CD4-positive, alpha-beta T cell treated with Interferon gamma for 1 hour (primary cell): Measurements from ENCODE around the gene CNTNAP2.

Experiments
- DNase-seq: peaks from one replicate; pipeline ENCODE4 v3.0.0-alpha.2; 2020

The CNTNAP2 gene

DNA sequence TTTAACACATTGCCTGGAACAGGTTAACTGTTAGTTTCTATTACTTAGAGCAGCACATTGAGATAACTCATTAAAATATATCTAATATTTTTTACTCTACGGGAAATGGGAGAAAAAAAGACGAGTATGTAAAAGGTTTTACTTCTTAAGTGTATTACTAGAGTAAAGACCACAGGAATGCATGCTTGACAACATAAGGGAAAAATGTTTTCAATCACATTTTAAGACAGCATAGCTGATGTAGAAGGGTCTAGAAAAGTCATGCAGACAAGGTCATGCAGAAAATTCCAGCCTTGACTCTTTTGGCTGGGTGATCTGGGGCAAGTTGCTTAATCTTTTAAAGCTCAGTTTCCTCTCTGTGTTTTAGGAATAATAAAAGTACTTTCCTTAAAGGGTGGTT lies 806.2 kb downstream of the CNTNAP2 start:
- DNase-seq = no peak

DNA sequence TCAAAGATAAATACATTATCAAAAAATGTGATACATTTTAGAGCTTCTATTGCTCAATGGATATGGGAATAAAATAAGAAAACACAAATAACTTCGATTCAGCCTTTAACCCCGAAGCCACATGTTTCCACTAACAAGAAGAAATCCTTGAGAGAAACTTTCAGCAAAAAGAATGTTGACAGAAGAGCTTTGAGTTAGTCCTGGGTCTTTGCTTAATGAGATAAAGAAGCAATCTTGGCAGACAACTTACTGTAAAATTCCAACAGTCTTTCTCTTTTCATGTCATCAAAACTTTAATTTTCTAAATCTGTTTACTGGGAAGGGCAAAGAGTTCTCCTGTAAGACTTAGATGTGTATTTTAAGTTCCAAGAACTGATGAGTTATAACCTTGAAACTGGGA lies 810.2 kb downstream of the CNTNAP2 start:
- DNase-seq = no peak

DNA sequence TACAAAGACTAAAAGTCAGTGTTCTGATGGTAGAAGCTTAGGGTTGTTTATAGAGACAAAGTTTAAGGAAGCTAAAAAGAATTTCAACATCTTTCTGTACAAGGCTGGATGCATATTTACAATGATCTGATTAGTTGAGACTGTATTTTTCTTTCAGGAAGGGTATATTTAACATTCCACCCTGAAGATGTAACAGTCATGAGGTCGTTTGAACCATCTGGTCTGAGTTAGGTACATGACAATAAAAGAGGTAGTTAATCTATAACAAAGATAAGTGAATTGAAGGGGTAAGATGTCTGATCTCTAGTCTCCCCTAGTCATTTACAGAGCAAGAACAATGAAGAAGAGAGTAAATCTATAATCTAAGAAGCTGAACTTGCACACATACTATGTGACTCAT lies 821.2 kb downstream of the CNTNAP2 start:
- no peak for DNase-seq

DNA sequence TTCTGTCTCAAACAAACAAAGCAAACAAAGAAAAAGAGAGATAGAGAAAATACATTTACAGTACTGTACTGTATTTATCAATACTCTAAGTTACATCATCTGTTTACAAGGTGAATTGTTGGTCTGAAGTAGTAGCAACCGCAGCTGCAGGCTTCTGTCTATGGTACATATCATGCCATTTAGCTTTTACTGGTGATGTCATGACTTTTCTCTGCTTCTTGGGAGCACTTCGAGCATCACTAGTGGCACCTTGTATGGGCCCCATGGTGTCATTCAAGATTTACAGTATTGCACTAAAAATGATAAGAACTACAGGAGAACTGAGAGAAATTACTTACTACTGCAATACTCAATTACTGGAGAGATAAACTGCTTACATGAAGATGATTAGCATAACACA lies 826.9 kb downstream of the CNTNAP2 start:
- no peak for DNase-seq

DNA sequence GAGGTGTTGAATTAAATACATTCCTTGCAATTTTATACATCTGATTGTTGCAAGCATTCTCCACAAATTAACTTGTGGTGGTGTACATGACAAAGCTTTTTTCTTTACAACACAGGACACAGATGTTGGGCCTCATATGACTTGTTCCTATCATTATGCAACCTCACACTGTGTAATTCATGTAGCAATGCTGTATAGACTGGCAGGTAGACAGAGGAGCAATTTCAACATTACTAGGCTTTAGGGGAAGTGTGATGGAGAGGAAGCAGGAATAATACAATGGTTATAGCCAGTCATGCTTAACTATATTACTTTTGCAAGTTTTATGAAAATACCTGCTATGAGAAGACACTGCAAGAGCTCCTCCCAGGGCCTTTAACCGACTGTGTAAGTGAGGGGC lies 832.1 kb downstream of the CNTNAP2 start:
- DNase-seq = no peak

DNA sequence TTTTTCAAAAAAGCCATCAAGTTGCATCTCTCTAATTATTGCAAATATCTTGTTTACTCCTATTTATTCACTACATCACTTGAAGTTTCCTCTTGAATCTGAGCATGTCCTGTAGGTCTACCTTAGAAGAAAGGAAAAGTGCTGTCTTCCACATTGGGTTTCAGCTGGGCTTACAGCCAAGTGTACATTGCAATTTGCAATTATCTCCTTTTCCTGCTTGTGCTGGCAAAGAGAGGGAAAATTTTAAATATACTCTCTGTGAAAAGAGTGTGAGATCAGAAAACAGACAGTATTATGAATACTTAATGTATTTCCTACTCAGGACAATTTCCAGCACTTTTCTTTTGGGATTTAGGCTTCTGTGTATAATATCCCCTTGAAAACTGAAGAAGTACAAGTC lies 839.7 kb downstream of the CNTNAP2 start:
- DNase-seq = no peak

DNA sequence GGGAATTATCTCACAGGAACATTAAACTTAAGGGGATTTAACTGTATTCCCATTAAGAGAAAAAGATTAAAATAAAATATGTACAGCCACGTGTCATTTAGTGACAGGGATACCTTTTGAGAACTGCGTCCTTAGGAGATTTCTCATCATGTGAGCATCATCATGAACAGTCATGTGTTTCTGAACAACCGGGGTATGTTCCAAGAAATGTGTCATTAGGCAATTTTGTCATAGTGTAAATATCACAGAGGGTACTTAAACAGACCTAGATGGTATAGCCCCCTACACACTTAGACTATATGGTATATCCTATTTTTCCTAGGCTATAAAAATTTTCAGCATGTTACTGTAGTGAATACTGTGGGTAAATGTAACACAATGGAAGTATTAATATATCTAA lies 840.3 kb downstream of the CNTNAP2 start:
- no peak for DNase-seq

DNA sequence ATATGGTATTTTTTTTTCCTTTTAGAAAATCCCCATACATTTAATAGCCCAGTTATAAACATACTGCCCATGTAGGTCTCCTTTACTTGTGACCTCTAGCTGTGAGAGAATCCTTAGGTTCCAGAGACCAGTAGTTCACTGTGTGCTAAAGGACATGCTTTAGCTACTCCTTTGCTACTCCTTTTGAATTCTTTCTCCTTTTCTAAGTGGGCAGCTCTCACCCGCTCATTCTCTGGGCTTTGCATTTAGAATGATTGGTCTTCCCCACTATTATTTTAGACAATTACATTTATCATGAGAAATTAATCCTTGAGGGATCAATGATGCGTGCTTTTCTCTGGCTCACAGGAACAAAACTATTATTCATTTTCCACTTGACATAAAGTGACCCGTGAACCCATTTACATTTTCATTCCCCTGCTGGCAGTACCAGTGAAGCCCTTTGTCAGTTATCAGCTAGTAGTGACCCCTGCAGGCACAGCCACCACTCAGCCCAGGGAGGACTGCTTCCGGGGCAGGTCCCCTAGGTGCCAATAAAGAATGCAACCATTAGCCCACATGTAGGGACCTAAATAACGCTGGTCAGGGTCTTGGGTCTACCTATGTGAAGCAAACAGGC lies 844.3 kb downstream of the CNTNAP2 start:
- no peak for DNase-seq

DNA sequence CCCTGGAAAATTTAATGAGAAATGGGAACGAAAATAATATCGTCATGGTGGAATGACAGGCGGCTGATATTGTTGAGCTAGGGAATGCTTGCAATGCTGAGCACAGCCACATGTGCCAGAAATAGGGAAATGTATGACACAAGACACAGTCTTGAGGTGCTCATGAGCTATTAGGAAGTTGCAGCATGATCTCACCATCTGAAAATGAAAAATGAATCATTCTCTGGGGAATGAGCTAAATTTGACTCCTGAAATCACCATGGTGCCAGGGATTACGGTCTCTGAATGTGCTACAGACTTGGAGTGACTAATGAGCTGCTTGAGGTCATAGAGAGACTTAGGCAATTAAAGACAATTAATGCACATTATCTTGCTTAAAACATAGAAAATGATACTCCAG lies 845.0 kb downstream of the CNTNAP2 start:
- no peak for DNase-seq

DNA sequence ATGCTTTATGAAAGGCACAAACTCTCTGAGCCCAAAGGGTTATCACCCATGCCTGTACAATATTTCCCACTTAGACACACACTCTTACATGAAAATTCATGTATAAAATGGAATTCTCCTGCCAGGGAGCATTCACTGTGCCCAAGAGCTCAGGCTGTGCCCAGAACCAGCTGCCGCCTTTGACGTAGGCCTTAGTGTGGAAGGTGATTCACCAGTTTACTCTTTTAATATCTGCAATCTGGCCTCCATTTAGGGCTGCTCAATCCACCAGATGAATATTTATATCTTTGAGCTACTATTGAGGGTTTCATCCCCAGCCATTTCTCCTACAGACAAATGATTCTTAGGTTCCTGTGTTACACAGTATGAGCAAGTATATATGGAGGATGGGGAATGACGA lies 849.7 kb downstream of the CNTNAP2 start:
- DNase-seq = no peak

DNA sequence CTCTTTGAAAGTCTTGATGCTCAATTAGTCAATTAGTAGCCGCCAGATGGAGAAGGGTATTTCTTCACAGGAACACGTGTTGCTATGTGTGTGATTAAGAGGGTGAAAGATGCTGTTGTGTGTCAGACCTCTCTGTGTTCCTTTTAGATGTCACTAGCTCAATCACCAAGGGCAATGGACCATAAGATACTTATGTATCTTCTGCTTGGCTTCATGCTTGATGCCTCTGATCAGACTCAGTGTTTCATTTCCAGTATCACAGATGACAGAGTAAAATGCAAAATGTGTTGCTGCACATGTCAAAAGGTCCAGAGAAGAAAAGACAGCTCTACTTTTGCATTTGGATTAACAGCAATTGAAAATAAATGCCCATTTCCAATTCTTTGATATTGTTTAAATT lies 865.9 kb downstream of the CNTNAP2 start:
- no peak for DNase-seq

DNA sequence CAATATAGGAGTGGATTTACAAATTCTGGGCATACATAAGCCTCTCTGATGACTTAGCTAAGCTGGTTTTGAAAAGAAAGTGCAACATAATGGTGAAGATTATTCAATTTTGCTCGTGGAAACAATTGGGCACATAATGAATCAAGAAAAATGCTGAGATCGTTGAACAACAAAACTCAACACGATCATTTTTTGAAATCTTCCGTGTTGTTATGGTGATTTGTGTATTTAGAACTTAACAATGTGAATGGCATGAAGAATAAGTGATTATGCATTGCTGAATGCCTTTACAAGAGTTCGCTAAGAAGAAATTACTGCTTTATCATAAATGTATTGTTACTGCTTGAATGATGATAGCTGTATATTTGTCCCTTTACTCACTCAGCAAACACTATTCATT lies 875.0 kb downstream of the CNTNAP2 start:
- no peak for DNase-seq

DNA sequence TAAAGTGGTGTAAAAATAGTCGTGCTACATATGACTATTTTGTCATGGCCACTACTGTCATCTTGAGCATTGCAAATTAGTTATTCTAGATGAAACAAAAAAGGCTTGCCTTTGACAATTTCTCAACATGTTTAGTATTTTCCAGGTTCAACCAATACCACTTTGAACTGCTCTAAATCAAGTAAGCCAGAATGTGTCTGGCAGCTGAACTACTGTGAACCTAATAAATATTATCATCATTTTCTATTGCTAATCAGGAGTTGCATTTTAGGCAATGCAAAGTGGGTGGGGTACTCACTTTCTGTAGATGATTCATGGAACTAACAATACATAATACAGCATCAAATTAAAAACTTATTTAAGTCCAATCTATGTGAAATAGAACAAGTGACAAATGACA lies 877.2 kb downstream of the CNTNAP2 start:
- no peak for DNase-seq

DNA sequence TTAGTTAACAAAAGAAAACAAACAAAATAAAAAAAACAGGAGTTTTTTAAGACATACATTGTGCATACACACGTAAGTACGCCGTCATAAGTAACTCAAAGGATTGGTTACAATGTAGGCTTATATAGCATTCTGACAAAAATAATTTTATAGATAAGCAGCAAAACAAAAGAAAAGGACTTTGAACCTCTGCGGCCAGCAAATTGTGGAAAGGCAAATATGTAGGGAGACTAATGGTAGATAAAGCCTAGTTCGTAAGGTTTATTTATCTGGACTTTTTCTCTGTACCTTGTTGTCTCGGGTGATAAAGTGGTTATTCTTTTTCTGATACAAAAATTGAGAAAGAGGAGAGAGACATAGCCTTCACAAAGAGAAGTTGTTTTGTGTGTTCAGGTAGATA lies 891.9 kb downstream of the CNTNAP2 start:
- no peak for DNase-seq

DNA sequence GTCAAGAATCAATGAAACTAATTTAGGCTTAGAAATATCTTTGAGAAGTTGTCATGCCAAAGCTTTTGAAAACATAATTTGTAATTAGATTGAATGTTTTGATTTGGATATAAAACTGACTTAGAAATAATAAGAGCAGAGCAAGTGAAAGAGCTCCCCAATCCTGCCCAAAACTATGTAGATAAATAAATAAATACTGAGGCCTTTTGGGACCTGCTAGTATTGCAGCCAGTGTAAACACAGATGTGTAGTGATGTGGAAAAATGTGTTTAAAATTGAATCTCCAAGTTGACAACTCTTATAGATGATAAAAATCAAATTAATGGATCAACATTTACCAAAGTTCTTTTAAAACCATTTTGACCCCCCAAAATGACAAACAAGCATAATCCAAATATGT lies 896.1 kb downstream of the CNTNAP2 start:
- DNase-seq = no peak

DNA sequence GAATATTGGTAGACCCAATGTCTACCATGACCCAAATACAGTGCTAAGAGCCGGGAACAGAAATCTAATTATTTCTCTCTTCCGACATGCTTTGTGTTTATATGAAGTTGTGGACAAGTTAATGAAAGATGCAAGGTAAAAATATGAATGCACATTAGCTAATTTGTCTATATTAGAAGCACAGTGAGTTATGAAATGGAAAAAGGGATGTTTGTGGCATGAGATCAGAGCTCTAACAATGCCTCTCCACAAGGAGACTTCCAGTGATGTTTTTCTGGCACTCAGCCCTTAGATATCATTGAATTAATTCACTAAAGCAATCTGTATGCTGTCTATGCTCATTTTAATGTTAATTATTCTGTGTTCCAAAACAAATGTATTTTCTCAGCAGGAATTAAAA lies 897.2 kb downstream of the CNTNAP2 start:
- DNase-seq = no peak

DNA sequence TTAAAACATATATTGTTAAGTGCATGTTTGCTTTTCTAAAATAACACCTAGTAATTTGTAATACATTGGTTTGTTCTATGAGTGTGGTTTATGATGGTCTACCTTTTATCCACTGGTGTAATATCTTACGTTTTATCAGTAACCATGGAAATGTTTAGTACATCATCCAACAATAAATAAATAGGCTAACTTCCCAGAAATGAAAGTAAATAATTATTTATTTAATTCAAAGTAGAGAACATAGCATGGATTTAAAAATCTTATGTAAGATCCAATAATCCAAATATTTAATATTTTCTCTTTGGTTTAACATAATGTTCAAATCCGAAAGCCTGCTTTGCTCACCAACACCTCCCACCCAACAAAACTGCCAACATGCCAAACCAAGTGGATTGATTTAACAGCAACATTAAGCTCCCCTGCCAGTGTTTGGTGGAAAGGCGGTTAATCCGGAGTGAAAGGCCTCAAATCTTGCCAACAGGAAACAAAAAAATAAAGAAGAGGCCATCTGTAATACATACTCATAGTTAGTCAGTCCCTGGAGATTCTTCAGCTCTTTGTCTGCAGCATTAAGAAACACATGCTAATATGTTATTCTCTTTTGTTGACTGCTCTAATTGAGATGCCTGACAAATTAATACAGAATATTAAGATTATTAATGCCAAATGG lies 897.8 kb downstream of the CNTNAP2 start:
- DNase-seq = no peak

DNA sequence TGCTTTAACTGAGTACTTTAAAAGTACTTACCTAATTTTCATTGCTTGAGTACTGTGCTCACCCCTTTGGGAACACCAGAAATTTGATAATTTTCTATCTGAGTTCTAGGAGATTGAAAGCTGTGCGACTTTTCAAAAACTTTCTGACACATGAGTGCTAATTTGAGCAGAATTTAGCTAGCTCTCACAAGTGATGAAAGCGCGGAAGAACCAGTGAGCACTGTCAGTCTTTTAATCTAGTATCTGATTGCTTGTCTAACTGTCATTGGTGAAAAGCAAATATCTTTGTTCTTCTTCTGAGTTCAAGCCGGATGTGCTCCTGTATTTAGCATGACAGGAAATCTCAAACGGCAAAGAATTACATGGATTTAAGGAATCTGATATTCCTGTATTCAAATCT lies 899.4 kb downstream of the CNTNAP2 start:
- no peak for DNase-seq

DNA sequence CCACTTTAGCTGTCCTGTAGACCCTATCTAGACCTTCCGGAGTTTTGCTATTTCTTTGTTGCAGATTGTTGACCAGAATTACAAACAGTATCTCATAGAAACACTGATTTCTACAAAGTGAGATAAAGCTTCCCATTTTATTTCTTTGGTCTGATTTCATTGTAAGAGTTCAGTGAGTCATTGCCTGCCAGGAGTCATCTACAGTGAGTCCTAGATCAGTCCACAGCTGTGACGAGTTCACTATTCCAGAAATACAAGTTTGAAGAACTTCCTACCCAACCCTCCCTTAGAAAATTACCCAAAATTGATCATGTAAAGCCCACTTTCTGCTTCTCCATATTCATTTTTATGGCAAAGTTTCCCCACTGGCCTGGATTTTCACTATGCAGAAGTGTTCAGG lies 905.5 kb downstream of the CNTNAP2 start:
- no peak for DNase-seq

DNA sequence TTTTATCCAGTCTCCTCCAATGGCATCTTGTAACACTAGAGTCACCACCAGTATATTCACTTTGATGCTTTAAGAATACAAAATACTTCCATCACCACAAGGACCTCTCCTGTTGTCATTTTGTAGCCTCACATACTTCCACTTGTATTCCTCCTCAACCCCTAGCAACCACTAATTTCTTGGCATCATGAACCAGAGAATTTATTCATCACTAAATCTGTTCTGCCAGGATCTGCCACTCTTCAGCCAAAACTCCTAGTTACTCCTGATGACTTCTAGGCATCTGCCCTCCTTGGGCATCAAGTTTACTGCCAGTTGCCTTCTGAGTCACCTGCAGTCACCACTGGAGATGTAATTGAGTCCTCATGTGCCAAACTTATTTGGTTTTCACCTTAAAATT lies 906.8 kb downstream of the CNTNAP2 start:
- DNase-seq = no peak

DNA sequence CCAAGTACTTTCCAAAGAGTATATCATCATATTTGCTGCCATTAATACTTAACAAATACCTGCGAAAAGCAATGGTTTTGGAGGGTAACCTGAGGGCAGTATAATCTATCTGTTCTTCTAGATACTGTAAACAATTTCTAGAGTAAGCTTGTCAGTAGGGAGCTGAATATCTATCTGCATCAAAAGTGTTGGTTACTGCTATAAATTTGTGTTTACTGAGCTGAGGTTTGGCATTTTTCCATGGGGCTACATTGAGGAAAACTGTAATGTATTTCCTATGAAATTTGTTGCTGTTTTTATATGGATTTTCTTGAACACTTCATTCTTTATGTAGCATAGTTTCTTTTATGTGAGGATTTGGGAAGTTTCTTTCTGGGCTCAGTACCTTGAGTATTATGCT lies 913.4 kb downstream of the CNTNAP2 start:
- DNase-seq = no peak

DNA sequence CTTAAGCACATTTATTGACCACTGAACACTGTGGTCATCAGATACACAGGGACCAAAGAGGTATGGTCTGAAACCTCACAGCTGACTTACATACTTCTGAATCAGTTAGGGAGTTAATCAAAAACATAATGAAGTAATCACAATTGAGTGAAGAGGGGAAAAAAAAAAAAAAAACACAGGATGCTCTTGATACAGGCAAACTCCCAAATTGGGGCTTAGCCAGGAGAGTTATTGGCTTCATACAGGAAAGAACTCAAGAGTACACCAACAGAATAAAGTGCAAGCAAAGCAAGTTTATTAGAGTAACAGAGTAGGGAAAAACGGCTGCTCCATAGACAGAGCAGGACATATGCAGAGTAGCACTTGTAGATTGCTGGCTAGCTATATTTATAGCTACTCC lies 917.0 kb downstream of the CNTNAP2 start:
- no peak for DNase-seq

DNA sequence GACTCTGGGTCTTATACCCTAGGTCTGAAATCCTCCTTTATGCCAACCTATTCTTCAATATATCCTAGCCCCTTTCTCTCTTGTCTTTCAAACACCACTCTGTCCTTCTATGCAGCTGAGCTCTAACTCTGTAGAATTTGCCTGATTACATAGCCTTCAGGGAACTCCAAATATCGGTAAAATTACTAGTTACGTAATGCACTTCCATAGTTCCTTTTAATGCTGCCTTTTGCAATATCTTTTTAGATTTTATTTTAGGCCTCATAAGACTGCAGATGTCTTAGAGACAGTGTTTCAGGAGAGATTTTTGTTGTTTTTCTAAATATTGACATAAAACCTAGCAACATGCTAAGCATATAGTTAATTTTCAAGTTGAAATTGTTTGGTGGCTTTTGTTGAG lies 924.8 kb downstream of the CNTNAP2 start:
- no peak for DNase-seq

DNA sequence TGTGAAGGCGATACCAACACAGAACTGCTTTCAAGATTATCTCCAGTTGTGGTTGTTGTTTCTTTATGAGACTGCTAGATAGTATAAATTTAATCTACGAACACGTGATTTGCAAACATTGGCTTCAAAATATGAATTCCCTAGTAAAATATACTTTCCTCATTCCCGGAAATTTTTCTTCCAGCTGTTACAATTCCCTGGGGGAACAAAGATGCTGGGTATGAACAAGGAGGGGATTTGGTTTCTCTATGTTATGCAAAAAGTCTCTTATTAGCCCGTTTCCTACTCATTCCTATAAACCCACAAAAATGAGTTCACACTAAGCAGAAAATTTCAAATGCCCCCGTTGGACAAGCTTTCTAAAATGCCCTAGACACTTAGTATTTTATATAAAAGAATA lies 928.3 kb downstream of the CNTNAP2 start:
- no peak for DNase-seq

DNA sequence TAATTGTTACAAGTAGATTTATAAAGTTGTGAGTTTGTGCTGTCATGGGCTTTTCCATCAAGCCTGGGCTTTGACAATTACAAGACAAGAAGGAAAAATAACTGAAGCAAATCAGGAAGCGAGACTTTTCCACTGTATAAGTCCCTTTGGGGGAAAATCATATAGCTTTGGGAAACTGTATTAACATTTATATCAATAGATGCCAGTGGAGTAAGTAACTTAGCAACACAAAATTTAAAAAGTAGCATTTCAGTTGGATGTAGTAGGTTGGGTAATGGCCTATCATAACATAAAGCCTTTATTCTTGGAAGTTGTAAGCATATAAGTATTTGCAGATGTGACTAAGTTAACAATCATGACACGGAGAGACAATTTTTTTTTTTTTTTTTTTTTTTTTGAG lies 931.1 kb downstream of the CNTNAP2 start:
- no peak for DNase-seq
